GM18519 (cell line): ENCODE data around the gene ATG2B.

ENCODE experiments used
- ATAC-seq: cut with Tn5 transposase; IDR thresholded peaks from one replicate; pipeline ENCODE4 v1.9.1; 2021; ENCODE audit warnings: mild to moderate bottlenecking, moderate library complexity; ENCODE audit not compliant: unreplicated experiment, low FRiP score

ATG2B gene

GRCh38 chr14:96273629-96274028, 89.5 kb downstream of the ATG2B start:
- no peak for ATAC-seq

- no peak for ATAC-seq
Measured at GRCh38 chr14:96272777-96273473, 90.2 kb downstream of the ATG2B start.

- ATAC-seq: no peak
Measured at GRCh38 chr14:96271421-96271762, 91.7 kb downstream of the ATG2B start.

- no peak for ATAC-seq
Measured at GRCh38 chr14:96270565-96271420, 92.3 kb downstream of the ATG2B start.

- ATAC-seq: no peak
Measured at GRCh38 chr14:96269359-96269710, 93.8 kb downstream of the ATG2B start.

- ATAC-seq: no peak
Measured at GRCh38 chr14:96268431-96269358, 94.4 kb downstream of the ATG2B start.

- no peak for ATAC-seq
Measured at GRCh38 chr14:96267916-96268315, 95.2 kb downstream of the ATG2B start.

GRCh38 chr14:96267336-96267735, 95.8 kb downstream of the ATG2B start:
- ATAC-seq: no peak

- no peak for ATAC-seq
Measured at GRCh38 chr14:96265383-96266095, 97.6 kb downstream of the ATG2B start.

- no peak for ATAC-seq
Measured at GRCh38 chr14:96264853-96265252, 98.3 kb downstream of the ATG2B start.

GRCh38 chr14:96264200-96264553, 99.0 kb downstream of the ATG2B start:
- ATAC-seq: no peak

GRCh38 chr14:96263347-96264199, 99.6 kb downstream of the ATG2B start:
- no peak for ATAC-seq

- no peak for ATAC-seq
Measured at GRCh38 chr14:96261772-96262655, 101.1 kb downstream of the ATG2B start.

GRCh38 chr14:96261053-96261452, 102.1 kb downstream of the ATG2B start:
- no peak for ATAC-seq

- ATAC-seq: no peak
Measured at GRCh38 chr14:96260341-96260821, 102.8 kb downstream of the ATG2B start.

- no peak for ATAC-seq
Measured at GRCh38 chr14:96257900-96258299, 105.2 kb downstream of the ATG2B start.

GRCh38 chr14:96257056-96257455, 106.1 kb downstream of the ATG2B start:
- no peak for ATAC-seq

GRCh38 chr14:96256407-96256806, 106.7 kb downstream of the ATG2B start:
- ATAC-seq: no peak
